Thoracic aorta (tissue), 2 donors: Measurements from ENCODE around the gene SNRNP70. TPM values are rescaled to one million over a fixed set of nuclear protein-coding genes. Genes with fewer than 3 reads are reported as not detected.

Source experiments
- ATAC-seq: fragments of 150-250 bp; one replicate; pipeline ENCODE4 v1.8.0; 2017; ENCODE audit warnings: low read depth; ENCODE audit not compliant: insufficient number of reproducible peaks, low FRiP score
- DNase-seq: peaks from one replicate; pipeline ENCODE4 v3.0.0-alpha.2; 2020; ENCODE audit warnings: low spot score
- H3K27ac ChIP-seq, 2 donors: fragments of 200-600 bp; sonication (generic); 1 replicate in 1 of 2; 2 replicates in 1 of 2; pipeline ENCODE4 v1.5.1; 2016; ENCODE audit warnings: mild to moderate bottlenecking in 2 of 2, moderate library complexity in 2 of 2
- H3K27me3 ChIP-seq: fragments of 200-600 bp; sonication (generic); replicated peaks from 2 replicates; pipeline ENCODE4 v1.6.0; 2016; ENCODE audit warnings: mild to moderate bottlenecking; ENCODE audit not compliant: insufficient read depth
- H3K36me3 ChIP-seq: fragments of 200-600 bp; sonication (generic); one replicate; pipeline ENCODE4 v1.5.1; 2016
- H3K4me1 ChIP-seq, 2 donors: fragments of 200-600 bp; sonication (generic); 1 replicate in 1 of 2; 2 replicates in 1 of 2; pipeline versions ENCODE4 v1.5.1 to v1.6.0; 2016; ENCODE audit warnings: low read depth in 2 of 2, mild to moderate bottlenecking in 1 of 2; ENCODE audit not compliant: control insufficient read depth in 1 of 2
- H3K4me3 ChIP-seq: fragments of 200-600 bp; sonication (generic); 2 replicates; pipeline ENCODE4 v1.5.1; 2016; ENCODE audit warnings: mild to moderate bottlenecking
- H3K9me3 ChIP-seq: fragments of 200-600 bp; sonication (generic); 2 replicates; pipeline ENCODE4 v1.5.1; 2016
- CTCF ChIP-seq: fragments of 200-600 bp; sonication (generic); IDR thresholded peaks from one replicate; pipeline ENCODE4 v1.5.1; 2019; ENCODE audit warnings: antibody characterized with exemption
- total RNA-seq, 2 donors: library from RNA; depleted of rRNA; stranded (reverse); fragments of >200 nt; gene quantifications; one replicate each; pipeline versions ENCODE4 v1.1.0 to v1.2.3, GENCODE V29; 2016

SNRNP70 gene
- total RNA-seq, 2 donors from 2014 or later: 339 to 438 TPM

DNA sequence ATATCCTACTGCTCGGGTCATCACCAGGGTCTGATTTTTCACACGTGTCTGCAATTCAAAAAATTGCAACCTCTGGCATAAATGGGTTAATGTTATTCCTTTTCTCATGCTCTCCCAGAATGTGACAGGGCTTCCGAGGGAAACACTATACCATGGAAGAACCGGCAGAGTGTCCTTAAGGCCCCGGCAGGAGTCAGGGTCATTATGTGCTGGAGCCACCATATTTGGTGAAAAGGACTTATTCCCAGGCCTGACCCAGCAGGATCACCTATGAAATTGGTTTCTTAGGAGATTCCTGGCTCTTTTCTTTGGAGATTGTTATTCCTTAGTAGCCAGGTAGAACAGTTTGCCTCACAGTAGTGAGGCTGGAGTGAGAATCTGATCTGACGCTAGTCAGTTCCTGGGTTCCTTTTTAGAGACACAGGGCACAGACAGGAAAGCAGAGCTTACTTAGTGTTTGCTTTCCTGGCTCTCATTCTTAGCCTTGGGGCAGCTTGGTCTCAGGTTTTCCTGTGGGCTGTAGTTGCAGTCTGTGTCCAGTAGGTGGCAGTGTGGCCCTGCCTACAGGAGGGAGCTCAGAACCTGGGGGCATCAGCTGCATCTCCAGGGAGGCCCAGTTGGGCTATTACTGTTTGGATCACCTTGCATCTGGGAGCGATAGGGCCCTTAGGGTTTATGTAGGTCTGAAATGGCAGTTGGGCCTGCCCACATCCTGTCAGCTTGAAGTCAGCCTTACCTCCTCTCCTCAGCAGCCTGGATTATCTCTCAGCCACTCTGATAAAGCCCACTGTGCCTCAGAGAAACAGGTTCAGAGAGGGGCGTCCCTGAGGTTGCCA, 12.4 kb downstream of the SNRNP70 start:
- Histone ChIP-seq H3K4me3 (no peak overlapping the region), H3K9me3 (no peaks in the 10 kb centered on the region), H3K36me3 (peaks cover 71% of the 10 kb centered on the region), H3K4me1 (no peaks in the 10 kb centered on the region), H3K27me3 (no peaks in the 10 kb centered on the region), H3K27ac (no peak overlapping the region)
- ATAC-seq (no peak), DNase-seq (no peak)
- peak; percentile 100 for TF ChIP-seq CTCF

DNA sequence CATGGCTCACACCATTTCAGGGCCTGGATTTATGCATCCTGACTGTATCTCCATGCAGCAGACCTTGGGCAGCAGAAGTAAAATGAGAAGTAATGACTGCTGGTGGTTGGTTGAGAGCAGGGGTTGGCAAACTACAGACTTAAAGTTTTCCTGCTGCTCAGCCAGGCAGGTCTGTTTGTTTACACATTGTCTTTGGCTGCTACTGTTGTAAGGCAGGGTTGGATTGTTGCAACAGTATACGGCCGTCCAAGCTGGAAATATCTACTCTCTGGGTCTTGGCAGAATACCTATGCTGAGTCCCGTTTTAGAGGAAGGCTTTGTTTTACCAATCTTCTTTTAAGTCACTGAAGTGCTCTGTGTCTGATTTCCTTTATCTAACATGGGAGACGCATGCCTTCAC, 13.5 kb downstream of the SNRNP70 start:
- peaks cover 67% of the 10 kb centered on the region for H3K36me3 ChIP-seq
- H3K4me3 ChIP-seq: no peak overlapping the region
- no peak for DNase-seq
- H3K27me3 ChIP-seq: no peaks in the 10 kb centered on the region
- H3K4me1 ChIP-seq: no peaks in the 10 kb centered on the region
- no peak for TF ChIP-seq CTCF
- no peaks in the 10 kb centered on the region for H3K9me3 ChIP-seq
- no peak for ATAC-seq
- H3K27ac ChIP-seq: no peak overlapping the region

DNA sequence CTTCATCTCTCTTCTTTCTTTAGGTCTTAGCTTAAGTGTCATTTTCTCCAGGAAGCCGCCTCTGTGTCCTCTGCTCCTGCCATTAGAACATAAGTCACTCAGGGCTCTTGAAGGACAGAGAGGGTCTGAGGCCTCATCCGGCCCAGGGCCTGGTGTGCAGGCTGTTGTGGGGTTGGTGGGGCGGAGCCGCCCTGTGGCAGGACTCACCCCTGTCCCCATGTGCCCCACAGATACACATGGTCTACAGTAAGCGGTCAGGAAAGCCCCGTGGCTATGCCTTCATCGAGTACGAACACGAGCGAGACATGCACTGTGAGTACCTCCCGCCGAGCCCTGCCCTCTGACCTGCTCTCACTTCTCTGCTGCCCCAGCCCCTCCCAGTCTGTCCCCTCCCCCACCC, 15.9 kb downstream of the SNRNP70 start:
- Histone ChIP-seq H3K27me3 (no peaks in the 10 kb centered on the region), H3K4me3 (no peak overlapping the region), H3K27ac (no peak overlapping the region), H3K4me1 (no peaks in the 10 kb centered on the region), H3K36me3 (peaks cover 76% of the 10 kb centered on the region), H3K9me3 (no peaks in the 10 kb centered on the region)
- ATAC-seq (no peak), DNase-seq (no peak)
- no peak for TF ChIP-seq CTCF

- H3K27ac ChIP-seq: no peak overlapping the region
Observed at GRCh38 chr19:49102303-49102702, 17.1 kb downstream of the SNRNP70 start.

More at GRCh38 chr19:49102303-49102702, 17.1 kb downstream of the SNRNP70 start:
- H3K27me3 ChIP-seq: no peaks in the 10 kb centered on the region
- TF ChIP-seq CTCF: no peak
- peaks cover 80% of the 10 kb centered on the region for H3K36me3 ChIP-seq
- no peak overlapping the region for H3K4me3 ChIP-seq
- H3K4me1 ChIP-seq: no peaks in the 10 kb centered on the region
- DNase-seq (no peak), ATAC-seq (no peak)
- H3K9me3 ChIP-seq: no peaks in the 10 kb centered on the region
